ENCODE data around the gene MRTFB.

MRTFB gene

GRCh38 chr16:14240964-14241363 is 169.8 kb downstream of the MRTFB start:
- no peak for DNase-seq

GRCh38 chr16:14241631-14242030 is 170.5 kb downstream of the MRTFB start:
- no peak for DNase-seq

DNA sequence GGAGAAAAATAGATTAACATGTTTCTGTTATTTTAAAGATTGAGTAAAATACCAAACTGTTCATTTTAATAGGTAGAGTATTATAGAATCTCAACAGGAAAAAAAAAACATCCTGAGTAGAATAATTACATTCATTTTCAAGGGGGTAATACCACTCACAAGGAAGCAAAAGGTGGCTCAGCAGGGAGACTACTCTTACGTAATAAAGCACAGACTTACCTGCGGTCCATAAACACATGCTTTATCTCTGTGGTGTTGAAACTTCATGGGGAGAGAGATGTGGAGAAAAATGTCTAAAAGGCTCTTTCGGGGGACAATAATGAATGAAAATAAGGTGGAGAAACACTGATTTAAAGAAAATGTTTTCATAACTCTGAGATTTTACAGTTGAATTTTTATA is 171.7 kb downstream of the MRTFB start:
- no peak for DNase-seq

DNA sequence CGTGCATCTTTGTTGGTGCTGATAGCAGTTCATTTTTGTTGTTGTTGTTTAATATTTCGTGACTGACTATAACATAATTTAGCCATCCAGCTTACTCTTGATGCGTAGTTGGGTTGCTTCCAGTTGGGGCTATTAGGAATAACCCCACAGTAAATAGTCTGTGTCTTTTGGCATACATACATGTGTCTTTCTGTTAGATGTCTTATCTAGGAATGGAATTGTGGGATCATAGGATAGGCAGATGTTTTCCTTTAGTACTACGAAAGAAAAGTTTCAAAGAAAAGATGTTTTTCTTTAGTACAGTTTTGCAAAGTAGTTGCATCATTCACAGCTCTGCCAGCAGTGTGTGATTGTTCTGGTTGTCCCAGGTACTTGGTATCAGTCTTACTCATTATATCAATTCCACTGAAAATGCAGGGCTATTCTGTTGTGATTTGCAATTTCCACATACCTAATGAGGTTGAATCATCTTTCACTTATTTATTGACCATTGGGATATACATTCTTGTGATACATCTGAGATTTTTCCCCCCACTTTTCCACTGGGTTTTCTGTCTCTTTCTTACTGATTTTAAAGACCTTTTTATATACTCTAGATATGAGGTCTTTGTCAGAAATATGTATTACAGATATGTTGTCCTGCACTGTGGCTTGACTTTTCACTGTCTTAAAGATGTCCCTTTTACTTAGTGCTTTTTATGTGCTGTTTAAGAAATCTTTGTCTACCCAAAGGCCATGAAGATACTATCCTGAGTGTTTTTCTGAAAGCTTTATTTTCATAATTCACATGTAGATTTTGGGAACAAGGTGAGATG is 173.3 kb downstream of the MRTFB start:
- DNase-seq, result no peak

GRCh38 chr16:14248791-14249190 is 177.7 kb downstream of the MRTFB start:
- no peak for DNase-seq

DNA sequence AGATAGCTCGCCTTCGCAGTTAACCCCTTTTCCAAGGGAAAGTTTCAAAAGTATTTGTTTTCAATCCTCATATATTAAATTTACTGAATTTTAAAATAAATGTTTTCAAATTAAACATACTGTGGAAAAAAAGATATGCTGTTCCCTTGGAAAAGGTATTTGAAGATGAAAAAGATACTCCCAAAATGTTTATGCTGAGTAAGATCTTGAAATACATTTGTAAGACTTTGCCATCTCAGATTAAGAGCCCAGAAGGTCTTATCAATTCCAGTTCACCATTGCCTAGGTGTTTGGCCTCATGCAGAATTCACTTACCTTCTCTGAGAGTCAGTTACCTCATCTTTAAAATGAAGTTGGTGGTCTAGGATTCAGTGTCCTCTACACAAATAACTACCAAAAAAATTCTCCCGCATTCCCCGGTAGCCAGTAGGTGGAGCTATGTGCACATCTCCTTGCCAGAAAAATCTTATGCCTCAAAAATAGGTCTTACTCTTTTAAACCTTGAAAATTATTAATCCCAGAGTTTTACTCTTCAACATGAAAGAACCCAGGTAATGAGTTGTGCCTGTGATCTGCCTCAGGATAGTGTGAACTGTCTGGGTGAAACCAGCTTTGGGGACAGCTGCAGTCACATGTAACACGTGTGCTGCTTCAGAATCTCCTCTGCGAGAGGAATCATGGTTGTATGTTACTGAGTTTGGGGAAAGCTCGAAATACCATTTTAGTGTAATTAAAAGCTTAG is 178.3 kb downstream of the MRTFB start:
- peak; percentile 19 for DNase-seq

- DNase-seq, result no peak
Observed at GRCh38 chr16:14251419-14251818, 180.3 kb downstream of the MRTFB start.

DNA sequence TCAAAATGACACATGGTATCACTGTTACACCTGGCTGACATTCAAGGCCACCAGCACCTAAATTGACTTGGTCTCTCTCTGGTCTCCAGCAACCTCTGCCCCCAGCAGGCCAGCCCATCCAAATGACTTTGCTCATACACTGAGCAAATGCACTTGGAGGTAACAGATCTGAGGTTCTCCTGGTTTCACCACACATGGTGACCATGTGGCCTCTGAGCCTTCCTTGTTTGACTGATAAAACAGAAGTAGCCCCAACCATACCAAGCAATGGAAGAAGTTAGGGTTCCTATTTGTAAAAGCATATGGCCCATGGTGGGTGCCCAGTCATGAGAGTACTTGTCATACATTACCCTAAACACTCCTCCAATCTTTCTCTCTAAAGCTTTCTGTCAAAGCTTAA is 181.7 kb downstream of the MRTFB start:
- no peak for DNase-seq

DNA sequence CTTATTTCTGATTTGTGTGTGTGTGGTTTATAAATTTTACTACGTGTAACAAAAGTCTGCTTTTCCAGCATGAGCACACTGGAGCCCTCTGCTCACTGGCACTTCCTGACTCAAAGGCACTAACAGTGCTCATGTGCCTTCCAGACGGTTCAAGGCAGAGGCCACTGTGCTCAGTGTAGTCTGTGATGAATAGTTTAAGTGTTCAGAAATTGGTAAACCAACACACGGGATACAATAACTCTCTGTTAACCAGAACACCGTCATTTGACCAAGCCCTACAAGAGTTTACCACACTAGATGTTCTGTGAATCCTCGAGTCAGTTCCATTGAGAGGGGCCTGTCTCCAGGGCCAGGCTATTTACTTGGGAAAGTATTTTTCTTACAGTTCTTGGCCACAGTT is 191.9 kb downstream of the MRTFB start:
- no peak for DNase-seq

DNA sequence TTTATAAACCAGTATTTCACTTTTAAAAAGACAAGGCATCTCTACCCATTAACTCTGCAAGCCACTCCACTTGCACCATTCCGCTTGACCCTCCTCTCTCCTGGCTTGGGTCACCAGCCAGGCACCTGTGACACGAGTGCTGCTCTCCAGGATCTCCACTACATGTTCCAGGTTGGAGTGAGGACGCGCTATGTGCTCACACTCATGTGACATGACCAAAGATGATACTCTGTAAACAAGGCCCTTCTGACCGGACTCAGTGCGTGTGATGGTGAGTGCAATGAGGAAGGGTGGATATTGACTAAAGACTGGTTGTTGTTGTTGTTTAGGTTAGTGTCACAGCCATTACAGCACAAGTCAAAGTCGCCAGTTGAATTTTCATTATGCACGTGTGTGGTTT is 192.7 kb downstream of the MRTFB start:
- DNase-seq, result no peak

DNA sequence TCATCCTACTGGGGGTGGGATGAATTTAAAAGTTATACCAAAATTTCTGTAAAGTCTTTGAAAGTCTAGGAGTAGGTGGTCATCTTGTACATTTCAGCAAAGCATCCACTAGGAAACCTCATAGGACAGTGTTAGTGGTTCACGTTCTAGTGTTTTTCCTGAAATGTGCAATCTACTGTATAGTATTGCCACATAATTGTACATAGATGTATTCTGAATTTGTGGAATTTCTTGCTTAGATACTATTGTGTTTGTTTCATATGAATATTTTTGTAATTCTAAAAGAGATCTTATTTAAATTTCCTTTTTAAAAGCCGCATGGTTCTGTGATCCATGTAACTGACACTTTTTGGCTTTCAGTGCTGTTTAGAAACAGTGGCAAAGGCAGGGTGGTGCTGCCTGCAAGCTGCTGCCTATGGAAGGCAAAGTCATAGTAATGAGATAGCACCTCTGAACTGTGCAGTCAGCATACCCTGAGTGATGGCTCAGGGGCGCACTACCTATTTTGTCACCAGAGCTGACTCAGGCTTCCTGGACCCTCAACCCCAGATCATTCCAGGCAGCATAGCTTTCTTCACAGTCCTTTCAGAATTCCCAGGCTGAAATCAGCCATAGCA is 193.3 kb downstream of the MRTFB start:
- no peak for DNase-seq

DNA sequence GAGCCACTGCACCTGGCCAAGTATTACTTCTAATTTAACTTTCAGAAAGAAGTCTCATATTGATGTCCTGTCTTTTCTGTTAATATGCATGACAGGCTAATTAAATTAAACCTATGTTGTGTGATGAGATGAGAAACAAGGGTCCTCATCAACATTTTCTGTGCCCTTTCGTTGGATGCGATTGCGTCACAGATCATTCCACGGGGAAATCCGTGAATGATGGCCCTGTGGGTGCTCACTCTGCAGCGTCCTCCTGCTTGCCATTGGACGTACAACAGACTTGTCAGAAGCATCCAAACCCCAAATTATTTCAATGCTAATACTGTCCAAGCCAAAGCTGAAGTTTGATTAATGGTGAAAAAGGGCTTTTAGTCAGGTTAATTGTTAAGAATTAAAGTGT is 197.0 kb downstream of the MRTFB start:
- no peak for DNase-seq

DNA sequence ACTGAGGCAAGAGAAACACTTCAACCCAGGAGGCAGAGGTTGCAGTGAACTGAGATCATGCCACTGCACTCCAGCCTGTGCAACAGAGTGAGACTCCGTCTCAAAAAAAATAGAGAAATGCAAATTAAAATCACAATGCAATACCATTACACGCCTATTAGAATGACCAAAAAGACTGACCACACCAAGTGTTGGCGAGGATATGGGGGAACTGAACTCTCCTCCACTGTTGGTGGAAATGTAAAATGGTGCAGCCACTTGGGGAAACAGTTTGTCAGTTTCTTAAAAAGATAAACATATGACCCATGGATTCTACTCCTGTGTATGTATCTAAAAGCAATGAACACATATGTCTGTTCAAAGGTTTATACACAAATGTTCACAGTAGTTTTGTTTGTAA is 204.8 kb downstream of the MRTFB start:
- no peak for DNase-seq

DNA sequence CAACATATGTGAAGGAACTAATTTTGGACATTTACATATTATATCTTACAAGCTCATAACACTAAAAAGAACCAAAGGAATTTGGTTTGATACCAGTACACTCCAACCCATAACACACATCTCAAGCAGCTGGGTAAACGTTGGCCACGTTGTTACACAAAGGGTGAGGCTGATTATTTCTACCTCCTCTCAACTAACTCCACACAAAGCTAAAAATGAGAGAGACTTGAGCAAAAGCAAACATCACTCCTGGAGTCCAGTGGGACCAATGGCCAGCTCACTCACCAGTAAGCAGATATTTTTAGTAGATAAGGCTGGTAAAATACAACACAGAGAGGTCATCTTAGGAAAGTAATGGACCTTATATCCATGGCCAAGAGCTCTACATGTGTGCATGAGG is 207.6 kb downstream of the MRTFB start:
- no peak for DNase-seq

DNA sequence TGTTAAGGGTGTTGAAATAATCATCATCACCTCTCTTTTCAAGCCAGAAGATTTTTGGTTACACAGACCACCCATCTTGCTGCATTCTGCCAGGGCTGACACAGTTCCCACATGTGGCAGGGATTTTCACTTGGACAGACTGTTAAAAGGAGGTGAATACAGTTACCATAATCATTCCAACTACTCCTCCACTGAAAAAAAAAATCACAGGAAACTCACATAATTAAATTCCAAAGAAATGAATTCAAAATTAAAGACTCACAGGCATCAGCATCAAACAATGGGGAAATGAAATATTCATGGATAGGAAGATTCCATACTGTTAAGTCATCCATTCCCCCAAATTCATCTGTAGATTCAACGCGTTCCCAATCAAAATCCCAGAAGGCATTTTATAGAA is 209.4 kb downstream of the MRTFB start:
- no peak for DNase-seq

DNA sequence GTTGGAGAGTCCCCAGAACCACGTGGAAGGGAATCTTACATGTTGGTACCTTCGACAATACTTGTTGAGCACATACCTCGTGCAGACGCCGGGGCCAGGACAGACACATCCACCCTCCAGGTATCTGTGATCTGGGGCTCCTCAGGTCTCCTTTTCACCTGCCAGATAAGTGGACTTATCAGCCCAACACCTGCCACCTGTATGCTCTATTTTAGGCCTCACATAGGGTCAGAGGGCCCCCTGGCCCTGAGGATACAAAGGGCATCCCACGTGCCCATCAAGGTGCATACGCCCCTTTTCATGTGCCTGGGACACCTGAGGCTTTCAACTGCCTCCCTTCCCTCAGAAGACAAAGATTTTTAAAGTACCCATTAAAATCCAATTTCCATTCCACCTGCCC is 212.7 kb downstream of the MRTFB start:
- no peak for DNase-seq

DNA sequence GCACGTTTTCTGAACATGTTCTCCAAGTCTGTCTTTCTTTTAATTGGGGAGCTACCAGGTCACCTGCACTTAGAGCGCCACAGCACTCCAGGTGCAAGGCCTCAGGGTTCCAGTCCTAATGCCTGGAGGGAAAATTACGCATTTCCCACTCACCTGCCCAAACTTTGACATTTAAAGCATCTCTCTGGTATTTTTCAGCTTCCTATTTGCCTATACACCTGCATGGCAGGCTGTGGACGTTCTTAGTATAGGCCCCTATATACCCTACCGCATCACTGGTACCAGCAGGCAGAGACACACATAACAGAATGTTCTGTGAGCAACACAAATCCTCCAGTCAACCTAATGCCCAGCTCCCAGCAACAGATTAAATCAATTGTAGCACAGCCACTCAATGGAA is 213.3 kb downstream of the MRTFB start:
- no peak for DNase-seq

DNA sequence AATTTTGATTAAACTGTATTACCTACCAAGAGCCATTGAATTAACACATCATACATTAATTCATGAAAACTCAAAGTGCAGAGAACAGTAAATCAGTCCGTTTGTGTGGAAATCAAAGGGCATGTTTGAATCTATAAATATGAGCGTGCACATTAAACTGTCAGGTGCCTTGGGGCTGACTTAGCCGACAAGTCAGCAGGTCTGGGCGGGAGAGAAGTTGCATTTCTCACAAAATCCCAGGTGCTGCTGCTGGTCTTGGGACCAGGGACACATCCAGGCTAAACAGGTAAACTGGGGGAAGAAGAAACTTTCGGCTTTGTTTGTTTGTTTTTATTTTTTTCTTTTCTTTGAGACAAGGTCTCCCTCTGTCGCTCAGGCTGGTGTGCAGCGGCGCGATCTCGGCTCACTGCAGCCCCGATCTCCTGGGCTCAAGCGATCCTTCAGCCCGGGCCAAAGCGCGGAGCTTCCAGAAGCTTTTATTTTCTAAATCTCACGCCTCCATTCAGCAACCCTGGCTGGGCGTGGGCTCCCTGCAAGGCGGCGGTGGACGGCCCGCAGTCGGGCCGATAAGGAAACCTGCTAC is 213.9 kb downstream of the MRTFB start:
- peak; percentile 61 for DNase-seq

DNA sequence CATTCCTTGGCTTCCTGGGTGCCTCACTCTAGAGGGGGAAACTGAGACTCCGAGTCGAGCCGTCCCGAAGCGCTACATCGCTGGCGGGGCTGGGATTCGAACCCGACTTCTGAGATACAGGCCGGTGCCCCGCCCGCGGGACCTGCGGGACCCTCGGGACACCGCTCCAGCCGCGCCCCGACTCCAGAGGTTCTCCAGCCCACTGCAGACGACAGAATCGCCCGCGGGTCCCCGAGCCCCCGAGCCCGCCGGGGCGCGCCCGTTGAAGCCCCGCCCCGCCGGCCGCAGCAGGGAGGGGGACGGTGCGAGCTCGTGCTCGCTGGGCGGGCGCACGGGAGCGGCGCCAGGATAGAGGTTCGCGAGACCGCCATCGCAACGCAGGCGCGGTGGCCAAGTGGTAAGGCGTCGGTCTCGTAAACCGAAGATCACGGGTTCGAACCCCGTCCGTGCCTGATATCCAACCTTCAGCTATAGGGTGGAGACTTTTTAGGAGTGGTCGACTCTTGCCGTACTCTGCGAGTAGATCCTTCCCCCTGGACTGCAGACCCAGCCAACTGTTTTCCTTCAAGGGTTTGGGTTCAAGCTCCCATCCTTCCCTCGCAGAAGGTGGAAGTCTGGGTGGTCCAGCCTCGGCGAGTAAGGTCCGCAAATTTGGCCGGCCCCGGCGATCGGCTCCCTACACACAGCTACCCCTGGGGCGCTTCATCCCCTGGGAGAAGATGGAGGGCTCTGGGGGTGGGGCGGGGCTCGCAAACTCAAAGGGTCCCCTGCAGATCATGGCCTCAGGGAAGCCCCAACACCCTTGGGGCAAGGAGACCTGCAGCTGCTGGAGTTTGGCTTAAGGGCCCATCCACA is 214.6 kb downstream of the MRTFB start:
- DNase-seq, result peak; percentile 86

DNA sequence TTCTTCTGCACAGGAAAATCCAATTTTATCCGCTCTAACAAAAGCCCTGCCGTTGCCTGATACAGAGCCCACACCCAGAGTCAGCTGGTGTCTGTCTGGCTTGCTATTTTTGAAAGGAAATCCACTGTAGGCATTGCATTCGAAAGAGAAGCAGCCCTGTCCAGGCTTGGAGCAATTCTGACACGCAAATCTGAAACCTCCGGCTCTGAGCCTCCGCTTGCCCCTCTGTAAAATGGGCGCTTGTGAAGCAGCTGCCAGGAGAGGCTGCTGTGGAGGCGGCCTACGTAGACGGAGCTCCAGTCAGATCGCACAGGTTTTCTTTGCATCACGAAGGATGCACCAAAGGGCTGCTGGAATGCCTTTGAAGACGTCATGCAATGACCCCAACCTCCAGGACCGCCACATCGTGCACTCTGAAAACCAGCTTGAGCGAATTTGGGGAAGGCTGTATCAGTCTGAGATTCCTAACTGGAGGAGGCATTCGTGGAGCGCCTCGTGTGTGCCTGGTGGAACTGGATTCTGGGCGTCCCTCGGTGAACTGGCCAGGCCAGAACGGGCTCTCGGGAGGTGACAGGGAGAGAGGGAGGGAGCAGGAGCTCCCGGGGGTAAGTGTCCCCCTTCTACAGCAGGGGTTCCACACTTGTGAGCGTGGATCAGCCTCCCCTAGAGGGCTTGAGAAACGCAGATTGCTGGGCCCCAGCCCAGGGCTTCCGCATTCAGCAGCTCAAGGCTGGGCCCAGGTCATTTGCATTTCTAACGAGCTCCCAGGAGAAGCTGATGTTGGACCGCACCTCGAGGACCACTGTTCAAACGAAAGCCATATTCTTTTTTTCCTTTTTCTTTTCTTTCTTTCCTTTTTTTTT is 215.5 kb downstream of the MRTFB start:
- DNase-seq, result no peak

GRCh38 chr16:14289692-14290340 is 218.7 kb downstream of the MRTFB start:
- DNase-seq, result peak; percentile 8

Measured in DMS79 treated with DMSO at 0.1 percent for 48 hours (cell line).